NB4 (cell line): ENCODE results near the gene RAB5IF.

ENCODE experiments used
- CTCF ChIP-seq: IDR thresholded peaks from one replicate; pipeline ENCODE4 v1.5.1; 2012; ENCODE audit warnings: low read depth, low read length
- MAX ChIP-seq: IDR thresholded peaks from 2 replicates; pipeline ENCODE4 v1.6.1; 2011; ENCODE audit warnings: low read depth, low read length
- POLR2A ChIP-seq: IDR thresholded peaks from 2 replicates; pipeline ENCODE4 v1.6.1; 2011; ENCODE audit warnings: mild to moderate bottlenecking; ENCODE audit not compliant: insufficient read length; ENCODE audit errors: extremely low read depth

GRCh38 chr20:36620917-36621316, 15.3 kb downstream of the RAB5IF start:
- TF ChIP-seq POLR2A: no peak
- no peak for TF ChIP-seq CTCF
- no peak for TF ChIP-seq MAX
